GM18868 (cell line): Measurements from ENCODE around the gene PGGT1B.
A peak's percentile ranks its signal among the peaks of the same experiment; 100 is the strongest.

Source experiments
- ATAC-seq: cut with Tn5 transposase; IDR thresholded peaks from one replicate; pipeline ENCODE4 v1.9.1; 2021; ENCODE audit warnings: mild to moderate bottlenecking, moderate library complexity; ENCODE audit not compliant: unreplicated experiment

Gene PGGT1B

GRCh38 chr5:115184770-115185169 is 77.9 kb downstream of the PGGT1B start:
- ATAC-seq = no peak

GRCh38 chr5:115181757-115182156 is 80.9 kb downstream of the PGGT1B start:
- no peak for ATAC-seq

GRCh38 chr5:115180165-115180709 is 82.4 kb downstream of the PGGT1B start:
- peak; percentile 69 for ATAC-seq

- peak; percentile 29 for ATAC-seq
Measured at GRCh38 chr5:115179394-115180164, 83.1 kb downstream of the PGGT1B start.

- no peak for ATAC-seq
Measured at GRCh38 chr5:115179030-115179393, 83.7 kb downstream of the PGGT1B start.

- no peak for ATAC-seq
Measured at GRCh38 chr5:115170929-115171510, 91.7 kb downstream of the PGGT1B start.

- peak; percentile 47 for ATAC-seq
Measured at GRCh38 chr5:115170134-115170928, 92.3 kb downstream of the PGGT1B start.

- ATAC-seq = peak; percentile 97
Measured at GRCh38 chr5:115169487-115170133, 93.1 kb downstream of the PGGT1B start, which contains the start of gene TRIM36. TSS of gene TRIM36 (minus strand) at chr5:115169908. CDS start at chr5:115169634, 274 bp downstream.

- no peak for ATAC-seq
Measured at GRCh38 chr5:115168829-115169486, 93.7 kb downstream of the PGGT1B start.

- ATAC-seq = no peak
Measured at GRCh38 chr5:115166744-115167393, 95.8 kb downstream of the PGGT1B start.

- ATAC-seq = no peak
Measured at GRCh38 chr5:115165790-115166189, 96.9 kb downstream of the PGGT1B start.

GRCh38 chr5:115160975-115161475 is 101.7 kb downstream of the PGGT1B start:
- ATAC-seq = no peak
